Testis (tissue), 2 donors: ENCODE data around the gene TMEM97.

Experiments
- CTCF ChIP-seq, 3 experiments: fragments of 450-650 bp in 2 of 3; fragments of 200-600 bp in 1 of 3; sonication (generic) in 1 of 3; IDR thresholded peaks; one replicate each; pipeline ENCODE4 v1.5.1; 2016 to 2019; ENCODE audit warnings: antibody characterized with exemption in 3 of 3, mild to moderate bottlenecking in 2 of 3, moderate library complexity in 1 of 3
- POLR2A ChIP-seq: fragments of 450-650 bp; IDR thresholded peaks from one replicate; pipeline ENCODE4 v1.6.1; 2017; ENCODE audit warnings: antibody characterized with exemption, mild to moderate bottlenecking, moderate library complexity

GRCh38 chr17:28282596-28282995 lies 36.4 kb upstream of the TMEM97 start:
- TF ChIP-seq CTCF (IDR thresholded peaks at IDR 0.05) (no peak), POLR2A (no peak)
